ENCODE results near the gene POLR1F.

The POLR1F gene

GRCh38 chr7:19677180-19677579 is 31.7 kb downstream of the POLR1F start:
- DNase-seq (ENCODE audit: low read depth in 1 of 2, low spot score in 1 of 2) = no peak

DNA sequence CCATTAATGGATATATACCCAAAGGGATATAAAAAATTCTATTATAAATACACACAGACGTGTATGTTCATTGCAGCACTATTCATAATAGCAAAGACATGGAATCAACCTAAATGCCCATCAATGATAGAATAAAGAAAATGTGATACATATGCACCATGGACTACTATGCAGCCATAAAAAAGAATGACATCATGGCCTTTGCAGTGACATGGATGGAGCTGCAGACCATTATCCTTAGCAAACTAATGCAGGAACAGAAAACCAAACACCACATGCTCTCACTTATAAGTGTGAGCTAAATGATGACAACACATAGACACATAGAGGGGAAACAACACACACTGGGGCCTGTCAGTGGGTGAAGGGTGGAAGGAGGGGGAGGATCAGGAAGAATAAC is 33.0 kb downstream of the POLR1F start:
- no peak for DNase-seq (ENCODE audit: low read depth in 1 of 2, low spot score in 1 of 2)

DNA sequence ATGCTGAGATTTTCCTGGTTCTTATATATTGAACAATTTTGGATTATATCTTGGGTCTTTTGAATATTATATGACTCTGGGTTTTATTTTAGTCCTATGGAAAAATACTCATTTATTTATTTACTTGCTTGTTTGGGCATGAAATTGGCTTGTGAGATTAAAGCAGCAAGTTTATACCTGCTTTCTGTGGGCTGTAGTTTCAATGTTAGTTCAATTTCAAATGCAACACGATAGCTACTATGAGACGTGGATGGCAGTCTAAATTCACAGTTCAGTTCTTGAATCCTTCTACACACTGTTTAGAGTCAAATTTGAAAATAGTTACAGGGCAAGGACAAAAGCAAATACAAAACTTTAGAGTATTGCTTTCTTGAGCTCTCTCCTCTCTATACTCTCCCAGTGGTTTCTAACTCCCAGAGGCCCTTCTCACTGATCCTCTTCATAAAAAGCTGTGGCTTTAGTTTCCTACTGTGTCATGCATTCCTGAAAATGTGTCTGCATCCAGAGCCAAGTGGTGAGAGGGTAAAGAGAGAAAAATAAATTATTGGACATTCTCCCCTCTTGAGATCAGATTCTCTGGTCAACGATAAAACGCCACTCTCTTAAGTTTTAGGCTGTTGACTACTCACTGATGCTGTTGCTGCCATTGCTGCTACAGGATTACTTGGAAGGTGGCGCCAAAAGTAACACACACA is 34.4 kb downstream of the POLR1F start:
- no peak for DNase-seq (ENCODE audit: low read depth in 1 of 2, low spot score in 1 of 2)

DNA sequence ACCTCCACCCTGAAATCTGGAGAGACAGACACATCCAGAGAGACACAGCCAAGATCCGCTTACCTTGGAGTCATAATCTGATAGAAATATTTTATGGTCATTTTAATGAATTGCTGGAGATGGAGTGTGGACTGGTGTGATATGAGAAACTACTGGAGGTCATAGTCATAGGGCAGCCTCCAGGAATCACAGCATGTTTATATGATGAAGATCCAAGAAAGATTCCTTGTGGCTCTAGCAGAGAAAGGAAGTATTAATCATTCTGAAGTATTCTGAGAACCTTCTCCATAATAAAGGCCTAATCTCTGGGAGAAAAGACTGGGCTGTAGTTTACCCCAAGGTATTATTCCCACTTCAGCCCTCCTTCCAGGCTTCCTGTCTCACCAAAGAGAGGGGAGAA is 38.0 kb downstream of the POLR1F start:
- DNase-seq (ENCODE audit: low read depth in 1 of 2, low spot score in 1 of 2) = no peak

GRCh38 chr7:19665399-19666008 is 43.3 kb downstream of the POLR1F start:
- DNase-seq (ENCODE audit: low read depth in 1 of 2, low spot score in 1 of 2) = no peak

DNA sequence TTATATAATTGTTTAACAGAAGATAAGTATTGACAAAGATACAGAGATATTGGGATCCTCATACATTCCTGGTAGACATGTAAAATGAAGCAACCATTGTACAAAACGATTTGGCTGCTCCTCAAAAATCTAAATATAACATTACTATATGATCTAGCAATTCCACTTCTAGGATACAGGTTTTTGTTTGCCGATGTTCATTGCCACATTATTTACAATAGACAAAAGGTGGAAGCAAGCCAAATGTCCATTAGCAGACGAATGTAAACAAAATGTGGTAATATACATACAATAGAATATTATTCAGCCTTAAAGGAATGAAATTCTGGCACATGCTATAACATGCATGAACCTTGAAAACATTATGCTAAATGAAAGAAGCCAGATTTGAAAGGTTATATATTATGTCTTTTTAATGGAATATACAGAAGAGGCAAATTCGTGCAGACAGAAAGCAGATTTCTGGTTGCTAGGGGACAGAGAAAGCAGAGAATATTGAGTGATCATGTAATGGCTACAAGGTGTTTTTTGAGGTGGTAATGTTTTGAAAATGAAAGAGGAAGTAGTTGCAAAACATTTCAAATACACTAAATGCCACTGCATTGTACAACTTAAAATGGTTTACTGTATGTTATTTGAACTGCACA is 44.9 kb downstream of the POLR1F start:
- no peak for DNase-seq (ENCODE audit: low read depth in 1 of 2, low spot score in 1 of 2)

GRCh38 chr7:19648791-19649190 is 60.0 kb downstream of the POLR1F start:
- no peak for DNase-seq (ENCODE audit: low read depth in 1 of 2, low spot score in 1 of 2)

All from stimulated activated CD4-positive, alpha-beta T cell treated with anti-CD3 and anti-CD28 coated beads, Interleukin-15, amount 100 ng/mL, for 1 hour (primary cell).